ENCODE results near the gene ALOXE3. TPM values are rescaled to one million over a fixed set of nuclear protein-coding genes. Genes with fewer than 3 reads are reported as not detected.

The ALOXE3 gene
- total and polyA plus RNA-seq, 2 experiments from 2014 or later: 0.10 to 0.27 TPM

GRCh38 chr17:8052256-8053252 lies 65.8 kb downstream of the ALOXE3 start:
- H3K36me3 Mint-ChIP-seq (ENCODE audit: low read depth): no peaks in the 10 kb centered on the region

GRCh38 chr17:8051831-8052230 lies 66.5 kb downstream of the ALOXE3 start:
- H3K27ac Mint-ChIP-seq: no peak overlapping the region
- no peak overlapping the region for H3K27ac ChIP-seq (ENCODE audit: low read depth)
- H3K4me2 ChIP-seq: no peak overlapping the region
- H3K9me3 Mint-ChIP-seq: no peaks in the 10 kb centered on the region
- no peak overlapping the region for H2AFZ ChIP-seq
- peaks cover 2% of the 10 kb centered on the region for H3K27me3 Mint-ChIP-seq (ENCODE audit: insufficient read depth, low read depth, poor library complexity)
- no peak for TF ChIP-seq ZNF462 (CRISPR knock-in tag; IDR thresholded peaks at IDR 0.05)
- TF ChIP-seq ETS1 (IDR thresholded peaks at IDR 0.05): no peak
- TF ChIP-seq ZNF114 (CRISPR knock-in tag; IDR thresholded peaks at IDR 0.05): no peak
- TF ChIP-seq ZNF331 (CRISPR knock-in tag; IDR thresholded peaks at IDR 0.05; ENCODE audit: low read depth): no peak
- no peak for TF ChIP-seq CREB1 (CRISPR knock-in tag; IDR thresholded peaks at IDR 0.05; ENCODE audit: low read depth)
- no peak for TF ChIP-seq EZH2phosphoT487 (IDR thresholded peaks at IDR 0.05; ENCODE audit: unreplicated experiment)
- no peak for TF ChIP-seq EZH2 (IDR thresholded peaks at IDR 0.05; ENCODE audit: low read depth, unreplicated experiment)
- no peak for TF ChIP-seq POLR2AphosphoS5 (IDR thresholded peaks at IDR 0.05; ENCODE audit: low read depth)
- no peak for TF ChIP-seq STAT1 (IDR thresholded peaks at IDR 0.05; ENCODE audit: unreplicated experiment)
- no peak for TF ChIP-seq JUNB (IDR thresholded peaks at IDR 0.05; ENCODE audit: unreplicated experiment)
- H3K9me2 ChIP-seq (ENCODE audit: insufficient read depth): no peaks in the 10 kb centered on the region
- DNase-seq (ENCODE audit: low spot score) (no peak), ATAC-seq (no peak)
- H3K4me1 Mint-ChIP-seq: no peaks in the 10 kb centered on the region
- peaks cover 5% of the 10 kb centered on the region; the same call in 1 of the 2 replicates for H3K27me3 ChIP-seq (ENCODE audit: insufficient read depth)
- H3K4me3 Mint-ChIP-seq: no peak overlapping the region
- H3F3A ChIP-seq (replicated peaks; ENCODE audit: low read depth): no peaks in the 10 kb centered on the region
- no peaks in the 10 kb centered on the region for H3K36me3 ChIP-seq (ENCODE audit: insufficient read depth)
- H4K20me1 ChIP-seq (replicated peaks; ENCODE audit: insufficient read depth): no peaks in the 10 kb centered on the region
- no peaks in the 10 kb centered on the region for H3K36me3 Mint-ChIP-seq (ENCODE audit: low read depth)
- H3K79me2 ChIP-seq (replicated peaks; ENCODE audit: insufficient read depth): no peaks in the 10 kb centered on the region
- no peak overlapping the region for H3K4me3 ChIP-seq
- H3K4me1 ChIP-seq (ENCODE audit: insufficient read depth): no peaks in the 10 kb centered on the region

More at GRCh38 chr17:8052256-8053252, 65.8 kb downstream of the ALOXE3 start:
- DNase-seq (ENCODE audit: low spot score) (no peak), ATAC-seq (no peak)
- H3K4me2 ChIP-seq: no peak overlapping the region
- H3K36me3 ChIP-seq (ENCODE audit: insufficient read depth): no peaks in the 10 kb centered on the region
- H3K27ac ChIP-seq (ENCODE audit: low read depth): no peak overlapping the region
- H3K4me3 ChIP-seq: no peak overlapping the region
- H3K4me1 ChIP-seq (ENCODE audit: insufficient read depth): no peaks in the 10 kb centered on the region
- H3K27ac Mint-ChIP-seq: no peak overlapping the region
- peaks cover 12% of the 10 kb centered on the region for H3K27me3 ChIP-seq (ENCODE audit: insufficient read depth)
- no peaks in the 10 kb centered on the region for H3K79me2 ChIP-seq (replicated peaks; ENCODE audit: insufficient read depth)
- peaks cover 4% of the 10 kb centered on the region; the same call in 1 of the 3 replicates for H3K4me1 Mint-ChIP-seq
- H3K4me3 Mint-ChIP-seq: no peak overlapping the region
- no peaks in the 10 kb centered on the region for H3K9me3 Mint-ChIP-seq
- no peaks in the 10 kb centered on the region for H3F3A ChIP-seq (replicated peaks; ENCODE audit: low read depth)
- no peak for TF ChIP-seq EZH2phosphoT487 (IDR thresholded peaks at IDR 0.05; ENCODE audit: unreplicated experiment)
- no peaks in the 10 kb centered on the region for H4K20me1 ChIP-seq (replicated peaks; ENCODE audit: insufficient read depth)
- no peak overlapping the region for H2AFZ ChIP-seq
- H3K27me3 Mint-ChIP-seq (ENCODE audit: insufficient read depth, low read depth, poor library complexity): peaks cover 2% of the 10 kb centered on the region
- no peaks in the 10 kb centered on the region for H3K9me2 ChIP-seq (ENCODE audit: insufficient read depth)

Measured in GM23338 (cell line).